Mesenchymal stem cell (in vitro differentiated cells and primary cell): ENCODE results near the gene IKZF4.

ENCODE experiments used
- DNase-seq: peaks from one replicate; pipeline ENCODE4 v3.0.0-alpha.2; 2013
- H2AFZ ChIP-seq: one replicate; pipeline ENCODE4 v1.6.1; 2013; ENCODE audit warnings: low read depth, mild to moderate bottlenecking, control low read depth, inconsistent platforms, low read length, moderate library complexity
- H2AK5ac ChIP-seq: 2 replicates; pipeline ENCODE4 v1.6.1; 2013; ENCODE audit warnings: low read length, moderate library complexity, mild to moderate bottlenecking, inconsistent platforms; ENCODE audit not compliant: severe bottlenecking
- H2BK120ac ChIP-seq: one replicate; pipeline ENCODE4 v1.6.1; 2013; ENCODE audit warnings: low read depth, mild to moderate bottlenecking, inconsistent platforms, low read length, moderate library complexity
- H2BK12ac ChIP-seq, 2 experiments: one replicate each; pipeline ENCODE4 v1.6.1; 2013; ENCODE audit warnings: inconsistent platforms in 2 of 2, low read length in 2 of 2, mild to moderate bottlenecking in 2 of 2, moderate library complexity in 2 of 2, control low read depth in 1 of 2
- H2BK15ac ChIP-seq: one replicate; pipeline ENCODE4 v1.6.1; 2013; ENCODE audit warnings: mild to moderate bottlenecking, low read depth, inconsistent platforms; ENCODE audit not compliant: poor library complexity, severe bottlenecking
- H2BK5ac ChIP-seq: 2 replicates; pipeline ENCODE4 v1.6.1; 2013; ENCODE audit warnings: low read depth, mild to moderate bottlenecking, low read length, control low read depth, inconsistent platforms; ENCODE audit not compliant: poor library complexity, severe bottlenecking
- H3K14ac ChIP-seq, 2 experiments: one replicate each; pipeline ENCODE4 v1.6.1; 2013; ENCODE audit warnings: inconsistent platforms in 2 of 2, low read length in 2 of 2, control low read depth in 1 of 2, mild to moderate bottlenecking in 1 of 2, moderate library complexity in 1 of 2
- H3K18ac ChIP-seq, 2 experiments: one replicate each; pipeline ENCODE4 v1.6.1; 2013; ENCODE audit warnings: inconsistent platforms in 2 of 2, low read length in 2 of 2, control low read depth in 1 of 2, low read depth in 1 of 2, mild to moderate bottlenecking in 1 of 2
- H3K23ac ChIP-seq, 2 experiments: one replicate each; pipeline ENCODE4 v1.6.1; 2013; ENCODE audit warnings: inconsistent platforms in 2 of 2, low read length in 2 of 2, mild to moderate bottlenecking in 2 of 2, moderate library complexity in 2 of 2, control low read depth in 1 of 2
- H3K27ac ChIP-seq: 2 replicates; pipeline ENCODE4 v1.5.1; 2013; ENCODE audit warnings: mild to moderate bottlenecking, moderate library complexity, low read length, control low read depth, inconsistent platforms; ENCODE audit not compliant: poor library complexity, severe bottlenecking
- H3K27me3 ChIP-seq, 2 experiments: 2 replicates each; pipeline versions ENCODE4 v1.6.1 to v1.7.0; 2013; ENCODE audit warnings: low read length in 2 of 2, mild to moderate bottlenecking in 2 of 2, moderate library complexity in 2 of 2, control low read depth in 1 of 2, inconsistent platforms in 1 of 2; ENCODE audit not compliant: control insufficient read depth in 1 of 2, insufficient read depth in 1 of 2
- H3K36me3 ChIP-seq, 2 experiments: 2 replicates each; pipeline versions ENCODE4 v1.6.1 to v1.7.0; 2013; ENCODE audit warnings: low read length in 2 of 2, control low read depth in 1 of 2, inconsistent platforms in 1 of 2, low read depth in 1 of 2, mild to moderate bottlenecking in 1 of 2; ENCODE audit not compliant: insufficient read depth in 2 of 2, control insufficient read depth in 1 of 2
- H3K4ac ChIP-seq, 2 experiments: one replicate each; pipeline ENCODE4 v1.6.1; 2013; ENCODE audit warnings: inconsistent platforms in 2 of 2, low read length in 2 of 2, mild to moderate bottlenecking in 2 of 2, moderate library complexity in 2 of 2, control low read depth in 1 of 2, low read depth in 1 of 2
- H3K4me1 ChIP-seq: 2 replicates; pipeline ENCODE4 v1.6.1; 2013; ENCODE audit warnings: low read depth, low read length, control low read depth; ENCODE audit not compliant: control insufficient read depth, insufficient read depth
- H3K4me2 ChIP-seq: 2 replicates; pipeline ENCODE4 v1.6.1; 2013; ENCODE audit warnings: low read length, mild to moderate bottlenecking, inconsistent platforms; ENCODE audit not compliant: poor library complexity, severe bottlenecking
- H3K4me3 ChIP-seq, 2 experiments: 2 replicates each; pipeline versions ENCODE4 v1.5.1 to v1.7.0; 2013; ENCODE audit warnings: low read length in 2 of 2, mild to moderate bottlenecking in 2 of 2, control low read depth in 1 of 2, low read depth in 1 of 2; ENCODE audit not compliant: insufficient read depth in 1 of 2
- H3K79me1 ChIP-seq: replicated peaks from 2 replicates; pipeline ENCODE4 v1.6.1; 2013; ENCODE audit warnings: mild to moderate bottlenecking, control low read depth, low read length, inconsistent platforms; ENCODE audit not compliant: poor library complexity, severe bottlenecking
- H3K9ac ChIP-seq: 2 replicates; pipeline ENCODE4 v1.7.0; 2013; ENCODE audit warnings: mild to moderate bottlenecking, low read length, moderate library complexity
- H3K9me3 ChIP-seq: 2 replicates; pipeline ENCODE4 v1.7.0; 2013; ENCODE audit warnings: mild to moderate bottlenecking, low read length; ENCODE audit not compliant: control insufficient read depth
- H4K8ac ChIP-seq: one replicate; pipeline ENCODE4 v1.6.1; 2013; ENCODE audit warnings: inconsistent platforms, mild to moderate bottlenecking, low read length, moderate library complexity
- H4K91ac ChIP-seq: one replicate; pipeline ENCODE4 v1.6.1; 2013; ENCODE audit warnings: mild to moderate bottlenecking, low read length, inconsistent platforms
- WGBS: methylation state at CpG from one replicate; pipeline ENCODE4 v1.1.7; 2013; ENCODE audit warnings: mixed read lengths; 5-methylcytosine and 5-hydroxymethylcytosine counted together

The IKZF4 gene

GRCh38 chr12:56084958-56085543 lies 64.2 kb downstream of the IKZF4 start:
- no peaks in the 10 kb centered on the region for H3K79me1 ChIP-seq
- H3K9me3 ChIP-seq, result no peaks in the 10 kb centered on the region
- no peak overlapping the region for H3K18ac ChIP-seq
- no peak overlapping the region for H2BK12ac ChIP-seq
- H3K27ac ChIP-seq, result no peak overlapping the region
- no peak overlapping the region for H3K4me2 ChIP-seq
- H3K4me1 ChIP-seq, result peaks cover 8% of the 10 kb centered on the region
- H3K4me3 ChIP-seq, result no peak overlapping the region
- no peak overlapping the region for H2AK5ac ChIP-seq
- H3K27me3 ChIP-seq, result peaks cover 29 to 37% of the 10 kb centered on the region in 2 experiments
- no peak overlapping the region for H2BK120ac ChIP-seq
- no peak overlapping the region for H3K9ac ChIP-seq
- H3K14ac ChIP-seq, result no peak overlapping the region
- DNase-seq, result no peak
- H2BK15ac ChIP-seq, result no peak overlapping the region
- WGBS, result 90% methylated on average over 15 of the region's 15 CpGs
- H2BK5ac ChIP-seq, result no peak overlapping the region
- no peaks in the 10 kb centered on the region for H3K36me3 ChIP-seq
- H4K91ac ChIP-seq, result no peak overlapping the region
- H4K8ac ChIP-seq, result no peak overlapping the region
- H3K4ac ChIP-seq, result no peak overlapping the region
- H3K23ac ChIP-seq, result no peak overlapping the region
- no peak overlapping the region for H2AFZ ChIP-seq

DNA sequence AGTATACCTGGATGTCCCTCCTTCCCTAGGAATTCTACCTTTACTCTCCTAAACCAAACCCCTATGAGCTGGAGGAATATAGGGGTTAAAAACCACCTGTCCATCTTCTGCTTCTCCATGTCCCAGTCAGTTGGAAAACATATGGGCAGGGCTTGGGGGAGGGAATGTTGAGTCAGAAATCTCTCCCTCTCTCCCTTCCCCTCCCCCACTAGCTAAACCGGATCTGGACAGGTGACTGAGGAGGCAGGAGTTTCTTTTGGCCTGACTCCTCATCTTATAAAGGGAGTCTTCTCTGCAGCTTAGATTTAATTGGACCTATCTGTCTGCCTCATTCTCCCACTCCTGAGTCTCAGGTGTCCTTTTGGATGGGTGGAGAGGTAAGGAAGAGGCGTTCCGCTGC lies 65.3 kb downstream of the IKZF4 start:
- Histone ChIP-seq H3K79me1 (no peaks in the 10 kb centered on the region), H3K36me3 (no peaks in the 10 kb centered on the region), H3K4me2 (no peak overlapping the region), H2AFZ (no peak overlapping the region), H3K4me1 (no peaks in the 10 kb centered on the region), H3K9me3 (no peaks in the 10 kb centered on the region), H2BK15ac (no peak overlapping the region), H2BK5ac (no peak overlapping the region), H3K27me3 (peaks cover 21 to 27% of the 10 kb centered on the region in 2 experiments), H3K23ac (no peak overlapping the region), H2AK5ac (no peak overlapping the region), H3K14ac (no peak overlapping the region), H4K8ac (no peak overlapping the region), H4K91ac (no peak overlapping the region), H3K18ac (no peak overlapping the region), H3K27ac (no peak overlapping the region), H3K4me3 (no peak overlapping the region), H3K9ac (no peak overlapping the region), H2BK120ac (no peak overlapping the region), H3K4ac (no peak overlapping the region), H2BK12ac (no peak overlapping the region)
- DNase-seq, result no peak
- WGBS, result no CpG with 5 or more reads among the region's 3 CpGs

- Histone ChIP-seq H3K4ac (no peak overlapping the region), H3K36me3 (no peaks in the 10 kb centered on the region), H3K18ac (no peak overlapping the region), H3K9me3 (no peaks in the 10 kb centered on the region), H3K9ac (no peak overlapping the region), H3K4me1 (no peaks in the 10 kb centered on the region), H2AFZ (no peak overlapping the region), H2BK5ac (no peak overlapping the region), H3K14ac (no peak overlapping the region), H4K91ac (no peak overlapping the region), H3K27me3 (peaks cover 21 to 22% of the 10 kb centered on the region in 2 experiments), H3K27ac (no peak overlapping the region), H3K23ac (no peak overlapping the region), H3K4me2 (no peak overlapping the region), H4K8ac (no peak overlapping the region), H2BK12ac (no peak overlapping the region), H2AK5ac (no peak overlapping the region), H2BK15ac (no peak overlapping the region), H3K79me1 (no peaks in the 10 kb centered on the region), H3K4me3 (no peak overlapping the region), H2BK120ac (no peak overlapping the region)
- no peak for DNase-seq
- WGBS, result 92% methylated on average over 6 of the region's 6 CpGs
Observed at GRCh38 chr12:56086608-56087007, 65.8 kb downstream of the IKZF4 start.

DNA sequence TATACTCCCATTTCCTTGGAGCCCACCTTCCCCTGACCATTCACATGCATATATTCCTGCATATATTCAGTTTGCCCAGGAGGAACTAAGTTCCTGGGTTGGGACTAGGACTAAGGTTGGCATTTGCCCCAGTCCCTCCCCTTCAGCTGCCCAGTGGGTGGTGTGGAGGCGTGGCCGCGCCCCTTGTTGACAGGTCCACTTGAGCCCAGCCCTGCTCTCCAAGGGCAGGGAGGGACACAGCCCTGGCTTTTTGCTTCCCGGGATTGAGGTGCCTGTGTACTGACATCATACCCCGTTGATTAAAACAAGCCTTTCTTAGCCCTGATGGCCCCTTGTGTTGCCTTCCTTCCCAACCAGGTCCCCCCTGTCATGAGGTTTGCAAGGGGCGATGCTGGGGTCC lies 66.4 kb downstream of the IKZF4 start:
- Histone ChIP-seq H2BK15ac (no peak overlapping the region), H3K4me1 (no peaks in the 10 kb centered on the region), H3K9me3 (no peaks in the 10 kb centered on the region), H3K4me2 (no peak overlapping the region), H3K9ac (no peak overlapping the region), H4K8ac (no peak overlapping the region), H3K4ac (no peak overlapping the region), H2AFZ (no peak overlapping the region), H2AK5ac (no peak overlapping the region), H3K27me3 (peaks cover 16 to 18% of the 10 kb centered on the region in 2 experiments), H3K36me3 (no peaks in the 10 kb centered on the region), H2BK5ac (no peak overlapping the region), H3K4me3 (no peak overlapping the region), H3K79me1 (no peaks in the 10 kb centered on the region), H3K14ac (no peak overlapping the region), H4K91ac (no peak overlapping the region), H3K23ac (no peak overlapping the region), H2BK12ac (no peak overlapping the region), H3K27ac (no peak overlapping the region), H3K18ac (no peak overlapping the region), H2BK120ac (no peak overlapping the region)
- no peak for DNase-seq
- 94% methylated on average over 6 of the region's 6 CpGs for WGBS
